Non-pigmented ciliary epithelial cell (primary cell): ENCODE data around the gene C6orf58.
"Not testable (repeated sequence)": the region's sequence is repeated elsewhere in the genome, so short reads cannot be mapped to it uniquely, and the experiment has no call there.

Experiments used
- DNase-seq: peaks from one replicate; pipeline ENCODE4 v3.0.0-alpha.2; 2010; ENCODE audit warnings: low read depth

Gene C6orf58

GRCh38 chr6:127592964-127593363, 16.0 kb downstream of the C6orf58 start:
- DNase-seq: no peak

DNA sequence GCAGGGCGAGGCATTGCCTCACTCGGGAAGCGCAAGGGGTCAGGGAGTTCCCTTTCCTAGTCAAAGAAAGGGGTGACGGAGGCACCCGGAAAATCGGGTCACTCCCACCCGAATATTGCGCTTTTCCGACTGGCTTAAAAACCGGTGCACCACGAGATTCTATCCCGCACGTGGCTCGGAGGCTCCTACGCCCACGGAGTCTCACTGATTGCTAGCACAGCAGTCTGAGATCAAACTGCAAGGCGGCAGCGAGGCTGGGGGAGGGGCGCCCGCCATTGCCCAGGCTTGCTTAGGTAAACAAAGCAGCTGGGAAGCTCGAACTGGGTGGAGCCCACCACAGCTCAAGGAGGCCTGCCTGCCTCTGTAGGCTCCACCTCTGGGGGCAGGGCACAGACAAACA, 16.5 kb downstream of the C6orf58 start:
- not testable (repeated sequence) for DNase-seq

DNA sequence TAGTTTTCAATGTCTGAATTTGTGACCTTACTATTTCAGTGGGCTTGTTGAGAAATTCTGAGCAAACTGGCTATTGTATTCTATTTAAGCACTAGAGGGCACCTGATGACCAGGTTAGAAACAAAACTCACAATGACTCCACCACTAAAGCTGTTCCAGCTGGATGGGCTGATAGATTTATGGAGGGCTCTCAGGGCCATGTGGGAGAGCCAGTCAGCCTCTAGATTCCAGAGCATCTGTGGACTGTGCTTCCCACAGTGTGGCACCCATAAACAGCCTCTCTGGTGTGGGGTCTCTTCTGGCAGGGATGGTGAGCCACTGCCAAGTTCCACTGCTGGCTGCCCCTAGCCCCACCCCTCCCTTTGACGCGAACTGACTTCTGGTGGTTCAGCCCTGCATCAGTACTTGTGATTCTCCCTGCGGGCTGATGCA, 29.2 kb downstream of the C6orf58 start:
- DNase-seq: peak; percentile 2

GRCh38 chr6:127608554-127609270, 31.7 kb downstream of the C6orf58 start:
- no peak for DNase-seq

DNA sequence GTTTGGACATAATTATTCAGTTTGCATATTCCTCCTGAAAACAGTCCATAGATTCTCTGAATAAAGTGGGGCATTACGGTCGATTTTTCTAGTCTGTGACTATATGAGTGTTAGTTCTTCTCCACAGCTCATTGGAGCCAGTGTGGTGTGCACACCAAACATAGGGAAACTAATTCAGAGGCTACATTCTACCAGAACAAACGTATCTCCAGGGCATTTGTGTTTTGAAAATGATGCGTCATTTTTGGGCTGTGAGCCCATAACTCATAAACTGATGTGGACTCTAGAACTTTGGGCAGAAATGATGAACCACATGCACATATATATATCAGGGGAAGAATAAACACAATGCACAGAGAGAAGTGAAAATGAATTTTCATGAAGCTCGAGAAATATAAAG, 41.8 kb downstream of the C6orf58 start:
- no peak for DNase-seq

GRCh38 chr6:127630800-127631199, 53.8 kb downstream of the C6orf58 start:
- DNase-seq: no peak

- DNase-seq: no peak
These were observed 57.2 kb downstream of the C6orf58 start for GRCh38 chr6:127634178-127634577.

DNA sequence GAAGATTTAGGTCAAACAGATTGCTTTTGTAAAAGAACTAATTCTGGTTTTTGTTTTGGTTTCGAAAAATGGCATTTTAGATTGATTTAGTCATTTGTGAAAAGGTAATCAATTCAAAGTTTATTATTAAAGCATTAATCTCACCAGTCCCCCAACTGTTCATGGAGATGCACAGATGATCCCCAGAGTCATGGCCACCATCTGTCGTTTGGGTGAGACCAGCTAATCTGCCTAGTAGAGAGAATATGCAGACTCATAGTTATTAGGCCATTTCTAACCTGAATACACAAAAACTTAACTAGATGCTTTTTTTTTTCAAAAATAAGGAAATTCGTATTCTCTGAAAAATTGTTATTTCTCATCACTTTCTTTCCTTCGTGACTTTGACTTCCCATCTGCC, 58.1 kb downstream of the C6orf58 start:
- DNase-seq: no peak

- DNase-seq: no peak
These were observed 60.9 kb downstream of the C6orf58 start for GRCh38 chr6:127637830-127638409.
